Right lobe of liver (tissue), 4 donors: ENCODE measurements around the gene EPHA7.

Source experiments
- CTCF ChIP-seq, 4 donors: fragments of 200-600 bp in 3 of 4; fragments of 450-650 bp in 1 of 4; IDR thresholded peaks; one replicate each; pipeline versions ENCODE4 v1.5.1 to v1.8.0; 2016 to 2022; ENCODE audit warnings: antibody characterized with exemption in 4 of 4, mild to moderate bottlenecking in 2 of 4
- POLR2A ChIP-seq: fragments of 450-650 bp; IDR thresholded peaks from one replicate; pipeline ENCODE4 v1.6.1; 2017; ENCODE audit warnings: antibody characterized with exemption, mild to moderate bottlenecking
- donor health status: DM: no; HTN: no; CAD: no.
- donor health status: DM: no; HTN: no; CAD: no.
- donor health status: DM: no; HTN: yes; CAD: no.

GRCh38 chr6:93329301-93330000 lies 89.9 kb downstream of the EPHA7 start:
- TF ChIP-seq CTCF (IDR thresholded peaks at IDR 0.05) (no peak), POLR2A (no peak)
